WI38 (cell line): ENCODE results near the gene QRFP.

Source experiments
- H3K4me3 ChIP-seq: 2 replicates; pipeline ENCODE4 v1.5.1; 2011; ENCODE audit warnings: low read depth, mild to moderate bottlenecking, control low read depth, low read length
- TF ChIP-seq, protein P1 (sequence below): IDR thresholded peaks from 2 replicates; pipeline ENCODE4 v1.5.1; 2012; ENCODE audit warnings: low read depth, mild to moderate bottlenecking, control low read depth, low read length

The QRFP gene

DNA sequence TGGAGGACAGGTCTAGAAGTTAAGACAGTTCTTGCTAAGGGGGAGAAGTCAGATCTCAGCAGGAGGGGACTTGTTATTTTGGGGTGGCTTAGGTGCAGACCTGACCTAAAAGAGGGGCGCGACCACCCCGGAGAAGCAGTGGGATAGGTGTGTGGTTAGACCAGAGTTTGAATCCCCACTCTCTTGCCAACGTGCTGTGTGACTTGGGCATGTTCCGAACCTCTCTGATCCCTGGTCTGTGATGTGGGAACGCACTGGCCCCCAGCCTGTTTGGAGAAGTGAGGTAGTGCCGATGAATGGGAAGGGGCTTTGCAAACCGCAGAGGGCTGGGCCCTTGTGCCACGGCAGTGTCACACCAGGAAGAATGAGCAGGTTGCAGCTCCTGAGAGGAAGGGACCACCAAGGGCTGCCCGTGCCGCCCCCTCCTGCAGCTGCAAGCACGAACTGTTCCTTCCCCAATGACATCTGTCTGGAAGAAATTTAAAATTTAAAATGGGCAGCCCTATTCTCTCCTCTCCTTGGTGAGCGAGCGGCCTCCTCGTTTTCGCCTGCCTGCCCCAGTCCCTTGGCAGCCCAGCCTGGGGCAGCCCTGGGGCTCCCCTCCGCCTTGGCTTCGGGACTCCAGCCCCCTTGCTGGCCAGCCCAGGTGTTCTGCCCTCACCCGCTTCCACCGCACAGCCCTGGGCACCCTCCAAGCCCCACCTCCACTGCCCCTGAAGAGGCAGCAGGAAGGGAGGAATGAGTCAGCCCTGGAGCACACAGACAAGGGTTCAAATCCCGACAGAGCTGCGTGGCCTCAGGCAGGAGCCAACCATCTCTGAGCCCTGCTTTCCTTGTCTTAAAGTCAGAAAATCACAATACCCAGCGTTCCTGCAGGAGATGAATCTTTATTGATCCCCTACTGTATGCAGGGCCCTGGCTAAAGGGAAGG, 40.8 kb upstream of the QRFP start:
- H3K4me3 ChIP-seq = peak overlapping the region; percentile 68

DNA sequence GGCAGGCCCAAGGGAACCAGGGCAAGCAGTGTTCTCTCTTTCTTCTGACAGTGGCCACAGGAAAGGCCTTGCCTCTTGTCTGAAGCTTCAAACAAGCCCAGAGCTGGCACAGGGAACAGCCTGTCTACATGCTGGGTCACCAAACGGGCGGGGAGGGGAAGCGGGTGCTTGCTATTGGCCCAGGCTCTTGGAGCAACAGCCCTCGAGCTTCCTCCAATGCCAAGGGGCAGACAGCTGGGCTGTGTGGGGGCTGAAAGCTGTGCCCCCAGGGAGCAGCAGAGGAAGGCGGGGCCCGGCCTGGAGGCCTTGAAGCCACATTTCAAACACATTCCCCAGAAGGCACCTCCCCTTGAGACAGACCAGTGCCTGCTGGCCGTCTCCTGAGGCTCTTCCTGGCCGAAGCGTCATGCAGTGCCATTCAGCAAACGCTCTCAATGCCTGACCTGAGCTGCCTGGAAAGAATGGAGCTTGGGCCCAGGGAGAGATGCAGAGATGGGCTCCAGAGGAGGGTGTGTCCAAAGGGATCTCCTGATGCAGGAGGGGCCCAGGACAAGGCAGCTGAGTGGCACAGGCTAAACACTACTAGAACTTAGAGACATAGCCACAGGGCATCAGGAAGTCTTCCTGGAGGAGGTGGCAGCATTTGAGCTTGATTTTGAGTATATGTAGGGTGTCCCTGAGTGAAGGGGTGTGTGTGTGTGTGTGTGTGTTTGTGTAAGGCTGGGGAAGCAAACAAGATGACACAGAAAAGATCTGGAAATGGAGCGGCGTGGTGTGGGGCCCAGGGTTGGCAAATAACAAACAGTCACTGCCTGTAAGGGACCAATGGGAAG, 39.9 kb upstream of the QRFP start:
- TF ChIP-seq, protein P1, sequence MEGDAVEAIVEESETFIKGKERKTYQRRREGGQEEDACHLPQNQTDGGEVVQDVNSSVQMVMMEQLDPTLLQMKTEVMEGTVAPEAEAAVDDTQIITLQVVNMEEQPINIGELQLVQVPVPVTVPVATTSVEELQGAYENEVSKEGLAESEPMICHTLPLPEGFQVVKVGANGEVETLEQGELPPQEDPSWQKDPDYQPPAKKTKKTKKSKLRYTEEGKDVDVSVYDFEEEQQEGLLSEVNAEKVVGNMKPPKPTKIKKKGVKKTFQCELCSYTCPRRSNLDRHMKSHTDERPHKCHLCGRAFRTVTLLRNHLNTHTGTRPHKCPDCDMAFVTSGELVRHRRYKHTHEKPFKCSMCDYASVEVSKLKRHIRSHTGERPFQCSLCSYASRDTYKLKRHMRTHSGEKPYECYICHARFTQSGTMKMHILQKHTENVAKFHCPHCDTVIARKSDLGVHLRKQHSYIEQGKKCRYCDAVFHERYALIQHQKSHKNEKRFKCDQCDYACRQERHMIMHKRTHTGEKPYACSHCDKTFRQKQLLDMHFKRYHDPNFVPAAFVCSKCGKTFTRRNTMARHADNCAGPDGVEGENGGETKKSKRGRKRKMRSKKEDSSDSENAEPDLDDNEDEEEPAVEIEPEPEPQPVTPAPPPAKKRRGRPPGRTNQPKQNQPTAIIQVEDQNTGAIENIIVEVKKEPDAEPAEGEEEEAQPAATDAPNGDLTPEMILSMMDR = no peak
- H3K4me3 ChIP-seq = no peak overlapping the region

More for the DNA sequence above, 40.8 kb upstream of the QRFP start:
- TF ChIP-seq, protein P1 = no peak

DNA sequence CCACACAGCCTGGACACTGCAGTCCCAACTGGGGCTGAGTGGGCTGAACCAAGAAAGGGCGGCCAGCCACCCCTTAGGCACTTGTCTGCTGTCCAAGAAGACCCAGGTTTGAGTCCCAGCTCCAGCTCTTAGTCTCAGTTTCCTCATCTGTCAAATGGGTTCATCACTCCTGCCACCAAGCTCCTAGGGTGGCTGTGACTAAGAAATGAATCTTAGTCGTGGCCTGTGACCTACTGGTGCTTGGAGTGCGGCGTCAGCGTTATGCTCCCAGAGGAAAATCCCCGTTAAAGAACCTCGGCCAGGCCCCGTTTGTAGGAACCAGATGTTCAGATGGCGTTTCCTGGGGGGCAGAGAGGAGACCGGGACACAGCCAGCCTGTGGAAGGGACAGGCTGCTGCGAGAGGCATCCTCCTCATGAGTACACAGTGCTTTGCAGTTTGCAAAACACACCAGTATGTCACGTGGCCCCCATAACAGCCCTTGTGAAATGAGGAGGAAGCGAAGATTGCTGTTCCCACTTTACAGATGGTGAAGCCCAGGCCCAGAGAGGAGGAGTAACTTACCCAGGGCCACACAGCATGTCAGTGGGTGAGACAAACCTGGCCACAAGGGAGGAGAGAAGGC, 39.1 kb upstream of the QRFP start:
- TF ChIP-seq, protein P1 = no peak
- no peak overlapping the region for H3K4me3 ChIP-seq

DNA sequence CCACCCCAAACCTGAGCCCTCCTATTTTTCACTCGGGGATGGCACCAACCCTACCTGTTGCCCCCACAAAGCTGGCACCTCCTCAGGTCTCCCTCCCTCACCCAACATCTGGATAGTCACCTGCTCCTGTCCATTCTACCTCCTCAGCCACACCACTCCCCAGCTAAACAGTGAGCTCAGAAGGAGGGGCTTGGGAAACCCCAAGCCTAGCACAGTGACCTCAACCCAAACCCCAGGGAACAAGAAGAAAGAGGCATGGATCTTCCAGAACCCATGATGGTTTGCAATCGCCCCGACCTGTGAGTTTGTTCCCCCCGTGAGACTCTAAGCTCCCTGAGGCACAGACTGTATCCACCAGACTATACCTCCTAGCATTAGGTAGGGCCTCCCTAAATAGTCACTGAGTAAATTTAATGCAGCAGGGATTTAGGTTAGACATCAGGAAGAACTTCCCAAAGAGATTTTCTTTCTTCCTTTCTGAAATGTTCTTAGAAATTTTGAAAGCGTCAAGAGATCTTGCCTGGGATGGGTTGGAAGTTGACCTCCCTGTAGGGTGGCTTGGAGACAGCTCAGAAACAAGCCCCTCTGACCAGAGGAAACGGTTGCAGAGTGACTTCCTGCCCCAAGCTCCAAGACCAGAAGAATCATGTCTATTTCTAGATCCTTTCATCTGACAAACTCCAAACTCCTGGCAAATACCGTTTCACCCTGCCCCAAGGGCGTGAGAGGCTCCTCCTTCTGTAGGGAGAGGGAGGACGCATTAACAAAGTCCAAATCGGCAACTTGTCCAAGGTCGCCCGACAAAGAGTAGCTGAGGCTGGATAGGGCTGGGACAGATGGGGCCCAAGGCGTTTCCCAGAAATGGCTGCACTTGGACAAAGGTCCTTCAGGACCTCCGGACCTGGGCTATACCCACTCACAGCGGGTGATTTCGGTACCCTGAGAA, 38.4 kb upstream of the QRFP start:
- no peak overlapping the region for H3K4me3 ChIP-seq
- TF ChIP-seq, protein P1 = no peak

DNA sequence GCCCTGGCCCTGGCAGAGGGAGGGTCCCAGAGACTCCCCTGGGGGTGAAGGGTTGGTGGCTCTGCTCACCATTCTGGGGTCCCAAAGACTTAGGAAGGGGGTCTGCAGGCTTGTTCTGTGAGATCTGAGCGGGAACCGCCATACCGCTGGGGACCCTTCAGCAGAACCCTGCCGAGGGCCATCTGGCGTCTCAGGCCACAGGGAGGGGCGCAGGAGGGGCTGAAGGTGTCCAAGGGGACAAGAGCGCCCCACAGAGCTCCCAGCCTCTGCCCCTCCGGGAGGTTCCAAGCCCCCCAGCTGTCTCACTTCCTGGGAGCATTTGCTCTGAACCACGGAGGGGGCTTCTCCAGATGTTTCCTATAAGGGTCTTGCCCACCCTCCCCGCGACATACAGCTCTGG, 37.6 kb upstream of the QRFP start:
- H3K4me3 ChIP-seq = no peak overlapping the region
- TF ChIP-seq, protein P1 = no peak

DNA sequence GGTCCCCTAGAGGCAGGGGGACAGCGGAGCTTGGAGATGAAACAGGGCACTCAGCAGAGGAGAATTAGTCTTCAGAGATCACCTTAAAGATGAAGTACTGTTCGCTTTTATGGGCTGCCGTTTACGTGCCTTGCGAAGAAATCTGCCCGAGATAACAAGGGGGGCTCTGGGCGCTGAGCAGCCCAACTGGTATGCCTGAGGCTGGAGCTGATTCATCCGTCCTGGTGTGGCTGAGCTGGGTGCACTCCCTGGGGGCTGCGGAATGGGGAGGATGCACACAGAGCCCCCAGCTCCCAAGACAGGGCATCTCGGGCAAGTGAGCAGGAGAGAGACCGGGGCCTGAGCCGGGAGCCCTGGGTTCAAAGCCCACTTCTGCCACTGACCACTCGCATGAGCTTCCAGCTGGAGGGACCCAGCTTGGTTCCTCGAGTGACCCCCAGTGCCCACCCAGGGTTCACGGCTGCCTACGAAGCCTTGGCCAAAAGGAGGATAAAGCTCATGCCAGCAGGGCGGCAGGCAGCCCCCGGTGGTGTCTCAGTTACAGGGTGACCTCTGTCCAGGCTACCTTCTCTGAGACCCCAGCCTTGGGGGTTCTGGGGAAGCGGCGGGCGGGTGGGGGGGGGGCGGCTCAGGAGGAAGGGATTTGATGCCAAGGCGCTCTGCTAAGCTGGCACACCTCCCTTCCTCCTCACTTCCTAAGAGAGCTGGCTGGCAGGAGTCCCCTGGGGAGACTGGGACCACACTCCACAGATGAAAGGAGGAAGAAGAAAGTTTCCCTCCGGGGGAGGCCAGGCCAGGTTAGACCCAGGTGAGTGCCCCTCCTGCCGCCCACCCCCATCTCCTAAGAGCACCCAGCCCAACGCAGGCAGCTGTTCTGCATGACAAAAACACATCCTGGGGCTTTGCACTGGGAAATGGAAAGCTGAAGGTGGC, 36.8 kb upstream of the QRFP start:
- TF ChIP-seq, protein P1 = peak; percentile 1; the same call in 1 of the 2 replicates

More for the DNA sequence above, 36.8 kb upstream of the QRFP start:
- peak overlapping the region; percentile 42 for H3K4me3 ChIP-seq
